HepG2 (cell line): ENCODE measurements around the gene NSG2. TPM values are rescaled to one million over a fixed set of nuclear protein-coding genes. Genes with fewer than 3 reads are reported as not detected.

ENCODE experiments used
- ATAC-seq: fragments of 200-7000 bp; cut with Tn5 transposase; 3 replicates; pipeline ENCODE4 v1.9.1; 2020; ENCODE audit warnings: mild to moderate bottlenecking, moderate library complexity
- BruUV-seq: library from RNA; stranded (reverse); fragments of 400-500 nt; replicated peaks from 2 replicates; lab custom pipeline; 2021; lab: Mats Ljungman, UMichigan
- CTCF ChIA-PET: fragments of 300-600 bp; formaldehyde crosslinking; extraction: SDS; loops from one replicate; lab custom pipeline; 2021; ENCODE audit warnings: low total read pairs, inconsistent platforms, low intra/inter-chr PET ratio; lab: Yijun Ruan, JAX
- POLR2A ChIA-PET: fragments of 350-600 bp; sonication (Branson Sonifier 250); formaldehyde crosslinking; loops from one replicate; lab custom pipeline; 2020; ENCODE audit warnings: antibody characterized with exemption, inconsistent platforms; lab: Yijun Ruan, JAX
- DNase-seq: peaks from one replicate; pipeline ENCODE4 v3.0.0-alpha.2; 2015; ENCODE audit warnings: low spot score
- FAIRE-seq: peaks from 3 replicates; lab custom pipeline; 2011; peaks lifted over from hg19 to GRCh38; lab: Jason Lieb, UNC
- H2AFZ ChIP-seq: one replicate; pipeline ENCODE4 v1.6.1; 2011; ENCODE audit warnings: low read length, inconsistent platforms
- H3K27ac ChIP-seq: fragments of 300-600 bp; 3 replicates; pipeline ENCODE4 v1.8.0; 2011; ENCODE audit warnings: mixed run types, mild to moderate bottlenecking, mixed read lengths, low read length, inconsistent platforms; ENCODE audit not compliant: insufficient read depth; ENCODE audit errors: extremely low read length
- H3K27me3 ChIP-seq, 2 experiments: fragments of 200-600 bp in 1 of 2; 2 replicates in 1 of 2; 3 replicates in 1 of 2; pipeline versions ENCODE4 v1.6.0 to v1.8.0; 2011; ENCODE audit warnings: low read length in 2 of 2, mild to moderate bottlenecking in 2 of 2, moderate library complexity in 2 of 2, inconsistent platforms in 1 of 2; ENCODE audit not compliant: insufficient read depth in 2 of 2, control insufficient read depth in 1 of 2
- H3K36me3 ChIP-seq, 2 experiments: fragments of 200-600 bp in 1 of 2; replicated peaks in 1 of 2; 2 replicates in 1 of 2; 3 replicates in 1 of 2; pipeline versions ENCODE4 v1.5.1 to v1.8.0; 2011; ENCODE audit warnings: low read length in 2 of 2, inconsistent platforms in 1 of 2; ENCODE audit not compliant: insufficient read depth in 2 of 2, control insufficient read depth in 1 of 2
- H3K4me1 ChIP-seq: 2 replicates; pipeline ENCODE4 v1.5.1; 2012; ENCODE audit warnings: low read length, inconsistent platforms; ENCODE audit not compliant: insufficient read depth
- H3K4me2 ChIP-seq: 2 replicates; pipeline ENCODE4 v1.6.0; 2011; ENCODE audit warnings: low read depth, low read length, inconsistent platforms
- H3K4me3 ChIP-seq, 3 experiments: fragments of 200-600 bp in 1 of 3; sonication (generic), shearing (Covaris generic) in 1 of 3; replicated peaks in 1 of 3; 2 replicates each; pipeline ENCODE4 v1.5.1; 2011 to 2016; ENCODE audit warnings: low read length in 3 of 3, inconsistent platforms in 2 of 3, low read depth in 2 of 3, mild to moderate bottlenecking in 2 of 3, control low read depth in 1 of 3, mixed read lengths in 1 of 3; ENCODE audit not compliant: insufficient read depth in 1 of 3
- H3K79me2 ChIP-seq: one replicate; pipeline ENCODE4 v1.6.1; 2011; ENCODE audit warnings: low read length, inconsistent platforms; ENCODE audit not compliant: insufficient read depth
- H3K9ac ChIP-seq: 2 replicates; pipeline ENCODE4 v1.6.0; 2011; ENCODE audit warnings: mild to moderate bottlenecking, low read depth, low read length, inconsistent platforms; ENCODE audit not compliant: insufficient read depth
- H3K9me3 ChIP-seq: 2 replicates; pipeline ENCODE4 v1.5.1; 2012; ENCODE audit warnings: mild to moderate bottlenecking, low read length
- H4K20me1 ChIP-seq: 2 replicates; pipeline ENCODE4 v1.6.0; 2011; ENCODE audit warnings: inconsistent platforms, mild to moderate bottlenecking, low read length, moderate library complexity; ENCODE audit not compliant: insufficient read depth
- AHR ChIP-seq: IDR thresholded peaks from 2 replicates; pipeline ENCODE4 v1.6.1; 2018; ENCODE audit warnings: missing genetic modification reagents, missing compliant biosample characterization
- BORCS8-MEF2B ChIP-seq: sonication (generic); formaldehyde crosslinking; IDR thresholded peaks from 2 replicates; pipeline ENCODE4 v1.8.0; 2022; ENCODE audit warnings: mild to moderate bottlenecking, missing genetic modification reagents
- HNRNPL ChIP-seq: fragments of 200-400 bp; formaldehyde crosslinking; IDR thresholded peaks from 2 replicates; pipeline ENCODE4 v1.6.1; 2017; ENCODE audit warnings: mild to moderate bottlenecking, low read depth, low read length
- MIER2 ChIP-seq: IDR thresholded peaks from 2 replicates; pipeline ENCODE4 v1.6.1; 2016; ENCODE audit warnings: missing biosample characterization, missing genetic modification reagents
- TEAD2 ChIP-seq: sonication (generic); formaldehyde crosslinking; IDR thresholded peaks from 2 replicates; pipeline ENCODE4 v1.9.0; 2021; ENCODE audit warnings: missing genetic modification reagents
- ZFP37 ChIP-seq: sonication (generic); formaldehyde crosslinking; IDR thresholded peaks from 2 replicates; pipeline ENCODE4 v1.4.0; 2020; ENCODE audit warnings: missing genetic modification reagents, borderline replicate concordance
- ZNF460 ChIP-seq: sonication (generic); formaldehyde crosslinking; IDR thresholded peaks from 2 replicates; pipeline ENCODE4 v1.5.1; 2020; ENCODE audit warnings: missing genetic modification reagents, mild to moderate bottlenecking, borderline replicate concordance
- ZNF781 ChIP-seq: sonication (generic); formaldehyde crosslinking; IDR thresholded peaks from 2 replicates; pipeline ENCODE4 v1.5.1; 2020; ENCODE audit warnings: borderline replicate concordance, mild to moderate bottlenecking, missing genetic modification reagents; ENCODE audit errors: not compliant biosample characterization
- WGBS: methylation state at CpG from one replicate; pipeline ENCODE4 v1.1.6; 2017; ENCODE audit warnings: low lambda C conversion rate; 5-methylcytosine and 5-hydroxymethylcytosine counted together
- in situ Hi-C: cut with HindIII; loops from 2 replicates; pipeline ENCODE4 v1.10.0; 2017; ENCODE audit warnings: low pct_unique_long_range_greater_than_20kb; ENCODE audit not compliant: extremely low pct_ligation_motif_present
- intact Hi-C: fragments of 100-400 bp; cut with micrococcal nuclease; formaldehyde crosslinking; loops from one replicate; pipeline ENCODE4 v1.10.0; 2022; ENCODE audit not compliant: unreplicated experiment
- polyA plus RNA-seq, 8 experiments: library from polyadenylated mRNA; depleted of rRNA in 3 of 8; stranded (reverse) in 7 of 8; unstranded in 1 of 8; fragments of >200 nt; fragmentation: Illumina TruSeq in 4 of 8; extraction: Trizol in 4 of 8; gene quantifications; 2 replicates each; pipeline versions ENCODE4 v1.2.1 to v1.2.3, GENCODE V29; 2011 to 2016; ENCODE audit warnings: low read depth in 4 of 8, missing spikeins in 1 of 8, mixed read lengths in 1 of 8; ENCODE audit not compliant: insufficient read depth in 1 of 8
- total RNA-seq, 5 experiments: library from RNA; depleted of rRNA; stranded (reverse); fragments of >200 nt; fragmentation: Illumina TruSeq; extraction: Trizol; gene quantifications; 2 replicates each; pipeline ENCODE4 v1.2.3, GENCODE V29; 2016; ENCODE audit warnings: low read depth in 1 of 5

NSG2 gene
- total and polyA plus RNA-seq, 2 of the 13 experiments (the other 11 are each of a cell fraction or from before 2014, with no cell fraction given): 0.21 TPM; not detected in 1

GRCh38 chr5:173998531-173998930, 47.0 kb upstream of the NSG2 start:
- no TSS peak for BruUV-seq
- TF ChIP-seq ZNF781 (CRISPR knock-in tag) (no peak), ZNF460 (CRISPR knock-in tag) (no peak), ZFP37 (CRISPR knock-in tag) (no peak), TEAD2 (CRISPR knock-in tag) (no peak)
- Histone ChIP-seq H3K4me2 (no peak overlapping the region), H3K36me3 (no peaks in the 10 kb centered on the region), H3K9me3 (no peaks in the 10 kb centered on the region), H3K4me1 (no peaks in the 10 kb centered on the region), H3K79me2 (no peaks in the 10 kb centered on the region), H2AFZ (no peak overlapping the region), H3K27me3 (no peaks in the 10 kb centered on the region), H4K20me1 (no peaks in the 10 kb centered on the region), H3K27ac (no peak overlapping the region), H3K4me3 (no peak overlapping the region), H3K9ac (no peak overlapping the region)
- FAIRE-seq (no peak), DNase-seq (no peak), ATAC-seq (no peak)
- ChIA-PET CTCF (no interaction called here), POLR2A (no interaction called here)
- intact Hi-C loops: no loop called here
- WGBS: 4% methylated on average over 4 of the region's 4 CpGs
- in situ Hi-C loops: no loop called here

DNA sequence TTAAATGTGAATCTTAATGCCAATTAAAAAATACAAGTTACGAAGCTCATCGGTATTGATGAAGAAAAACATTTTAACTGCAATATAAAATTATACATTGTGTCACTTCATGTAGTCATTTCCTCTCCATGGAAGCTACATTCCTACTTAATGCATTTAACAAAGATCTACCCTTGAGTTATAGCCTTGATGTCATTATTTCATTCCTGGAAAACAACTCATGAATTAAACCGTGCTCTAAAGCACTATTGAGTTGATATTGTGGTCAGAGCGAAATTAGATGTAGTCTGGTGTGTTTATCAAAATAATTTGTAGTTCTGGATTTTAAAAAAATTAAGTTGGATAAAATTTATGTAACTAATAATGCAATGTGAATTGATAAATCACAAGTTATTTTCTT, 45.4 kb upstream of the NSG2 start:
- in situ Hi-C loops (no loop called here), intact Hi-C loops (no loop called here)
- H3K9me3 ChIP-seq: no peaks in the 10 kb centered on the region
- H3K27me3 ChIP-seq: no peaks in the 10 kb centered on the region
- H3K36me3 ChIP-seq: no peaks in the 10 kb centered on the region
- 2% methylated on average over 4 of the region's 4 CpGs for WGBS
- H3K4me1 ChIP-seq: no peaks in the 10 kb centered on the region
- no peaks in the 10 kb centered on the region for H4K20me1 ChIP-seq
- no peak overlapping the region for H2AFZ ChIP-seq
- no TSS peak for BruUV-seq
- POLR2A ChIA-PET: no interaction called here
- no peak overlapping the region for H3K9ac ChIP-seq
- H3K27ac ChIP-seq: no peak overlapping the region
- no peak overlapping the region for H3K4me3 ChIP-seq
- H3K79me2 ChIP-seq: no peaks in the 10 kb centered on the region
- H3K4me2 ChIP-seq: no peak overlapping the region
- TF ChIP-seq AHR (CRISPR knock-in tag): no peak
- no peak for TF ChIP-seq BORCS8-MEF2B (CRISPR knock-in tag)
- TF ChIP-seq HNRNPL: no peak
- TF ChIP-seq MIER2: no peak
- TF ChIP-seq, all 625 proteins: peak for 0
- no peak for DNase-seq
- ATAC-seq: no peak
- FAIRE-seq: no peak
- CTCF ChIA-PET: no interaction called here
